GM23338 (cell line): Measurements from ENCODE around the gene TEX14. TPM values are rescaled to one million over a fixed set of nuclear protein-coding genes. Genes with fewer than 3 reads are reported as not detected.

ENCODE experiments used
- ATAC-seq: fragments of 200-7000 bp; cut with Tn5 transposase; 3 replicates; pipeline ENCODE4 v1.9.1; 2020
- DNase-seq: peaks from one replicate; pipeline ENCODE4 v3.0.0-alpha.2; 2015; ENCODE audit warnings: low spot score
- H2AFZ ChIP-seq: fragments of 200-600 bp; sonication (generic); 2 replicates; pipeline ENCODE4 v1.8.0; 2016; ENCODE audit warnings: antibody characterized with exemption, mild to moderate bottlenecking, moderate library complexity
- H3F3A ChIP-seq: fragments of 200-600 bp; sonication (generic); replicated peaks from 2 replicates; pipeline ENCODE4 v1.8.0; 2017; ENCODE audit warnings: antibody characterized with exemption, mixed run types, low read depth
- H3K27ac ChIP-seq: fragments of 200-600 bp; sonication (generic); 2 replicates; pipeline ENCODE4 v1.6.1; 2016; ENCODE audit warnings: low read depth
- H3K27me3 ChIP-seq: fragments of 200-600 bp; sonication (generic); 2 replicates; pipeline ENCODE4 v1.8.0; 2016; ENCODE audit warnings: mild to moderate bottlenecking, mixed run types, moderate library complexity; ENCODE audit not compliant: insufficient read depth
- H3K36me3 ChIP-seq: fragments of 200-600 bp; sonication (generic); 2 replicates; pipeline ENCODE4 v1.8.0; 2016; ENCODE audit warnings: mild to moderate bottlenecking; ENCODE audit not compliant: insufficient read depth
- H3K4me1 ChIP-seq: fragments of 200-600 bp; sonication (generic); 2 replicates; pipeline ENCODE4 v1.8.0; 2016; ENCODE audit warnings: mild to moderate bottlenecking, moderate library complexity; ENCODE audit not compliant: insufficient read depth
- H3K4me2 ChIP-seq: fragments of 200-600 bp; sonication (generic); 2 replicates; pipeline ENCODE4 v1.7.1; 2017; ENCODE audit warnings: mixed run types
- H3K4me3 ChIP-seq: fragments of 200-600 bp; sonication (generic); 2 replicates; pipeline ENCODE4 v1.6.1; 2016; ENCODE audit warnings: mixed run types
- H3K79me2 ChIP-seq: fragments of 200-600 bp; sonication (generic); replicated peaks from 2 replicates; pipeline ENCODE4 v1.8.0; 2017; ENCODE audit warnings: mild to moderate bottlenecking; ENCODE audit not compliant: insufficient read depth
- H3K9me2 ChIP-seq: fragments of 200-600 bp; sonication (generic); 2 replicates; pipeline ENCODE4 v1.8.0; 2017; ENCODE audit not compliant: insufficient read depth
- H4K20me1 ChIP-seq: fragments of 200-600 bp; sonication (generic); replicated peaks from 2 replicates; pipeline ENCODE4 v1.8.0; 2017; ENCODE audit warnings: mild to moderate bottlenecking; ENCODE audit not compliant: insufficient read depth
- H3K27ac Mint-ChIP-seq: 2 replicates; pipeline ENCODE4 v1.8.0; 2020; ENCODE audit warnings: inconsistent platforms, mild to moderate bottlenecking, moderate library complexity, mixed read lengths
- H3K27me3 Mint-ChIP-seq: 3 replicates; pipeline ENCODE4 v1.8.0; 2022; ENCODE audit warnings: low read depth, mild to moderate bottlenecking, moderate library complexity, mixed read lengths, inconsistent platforms; ENCODE audit not compliant: insufficient read depth, poor library complexity
- H3K36me3 Mint-ChIP-seq: 3 replicates; pipeline ENCODE4 v1.8.0; 2021; ENCODE audit warnings: low read depth, mild to moderate bottlenecking, inconsistent platforms, moderate library complexity, mixed read lengths
- H3K4me1 Mint-ChIP-seq: 3 replicates; pipeline ENCODE4 v1.8.0; 2020; ENCODE audit warnings: mild to moderate bottlenecking, inconsistent platforms, mixed read lengths
- H3K4me3 Mint-ChIP-seq: 3 replicates; pipeline ENCODE4 v1.8.0; 2021; ENCODE audit warnings: moderate library complexity, mild to moderate bottlenecking, inconsistent platforms, mixed read lengths
- H3K9me3 Mint-ChIP-seq: 3 replicates; pipeline ENCODE4 v1.8.0; 2020; ENCODE audit warnings: moderate library complexity, mild to moderate bottlenecking, inconsistent platforms, mixed read lengths
- CREB1 ChIP-seq: fragments of 250-450 bp; sonication (Bioruptor Pico); IDR thresholded peaks from 2 replicates; pipeline ENCODE4 v1.5.0; 2020; ENCODE audit warnings: low read depth, mild to moderate bottlenecking, moderate library complexity
- EZH2 ChIP-seq: fragments of 200-600 bp; sonication (generic); IDR thresholded peaks from one replicate; pipeline ENCODE4 v1.8.0; 2017; ENCODE audit warnings: antibody characterized with exemption, mild to moderate bottlenecking, low read depth; ENCODE audit not compliant: unreplicated experiment
- EZH2phosphoT487 ChIP-seq: fragments of 200-600 bp; sonication (generic); IDR thresholded peaks from one replicate; pipeline ENCODE4 v1.8.1; 2018; ENCODE audit warnings: antibody characterized with exemption; ENCODE audit not compliant: unreplicated experiment
- JUNB ChIP-seq: IDR thresholded peaks from one replicate; pipeline ENCODE4 v1.6.1; 2016; ENCODE audit warnings: antibody characterized with exemption; ENCODE audit not compliant: unreplicated experiment
- NANOG ChIP-seq: IDR thresholded peaks from 2 replicates; pipeline ENCODE4 v1.6.1; 2016; ENCODE audit warnings: antibody characterized with exemption, borderline replicate concordance
- POLR2AphosphoS5 ChIP-seq: IDR thresholded peaks from 2 replicates; pipeline ENCODE4 v1.6.1; 2016; ENCODE audit warnings: antibody characterized with exemption, low read depth
- STAT1 ChIP-seq: IDR thresholded peaks from one replicate; pipeline ENCODE4 v1.6.1; 2016; ENCODE audit warnings: antibody characterized with exemption; ENCODE audit not compliant: unreplicated experiment
- ZNF114 ChIP-seq: fragments of 250-450 bp; sonication (Bioruptor Pico); IDR thresholded peaks from 2 replicates; pipeline ENCODE4 v1.5.0; 2020; ENCODE audit warnings: mild to moderate bottlenecking, moderate library complexity
- ZNF331 ChIP-seq: fragments of 250-450 bp; sonication (Bioruptor Pico); IDR thresholded peaks from 2 replicates; pipeline ENCODE4 v1.5.0; 2020; ENCODE audit warnings: low read depth, mild to moderate bottlenecking, moderate library complexity
- polyA plus RNA-seq: library from polyadenylated mRNA; unstranded; fragments of >200 nt; fragmentation: Nextera tagmentation; extraction: Ambion mirVana; gene quantifications from 2 replicates; pipeline ENCODE4 v1.2.1, GENCODE V29; 2016
- total RNA-seq: library from RNA; depleted of rRNA; stranded (reverse); fragments of >200 nt; shearing (Covaris generic); gene quantifications from 2 replicates; pipeline ENCODE4 v1.2.3, GENCODE V29; 2014
- TF ChIP-seq, protein P1 (sequence below), 2 experiments: fragments of 200-600 bp in 1 of 2; sonication (generic) in 1 of 2; conservative IDR thresholded peaks; 2 replicates each; pipeline versions ENCODE4 v1.5.1 to v1.6.1; 2016 to 2017; ENCODE audit warnings: antibody characterized with exemption in 2 of 2, low read depth in 2 of 2, mild to moderate bottlenecking in 2 of 2, moderate library complexity in 1 of 2
- TF ChIP-seq, protein P2 (sequence below): IDR thresholded peaks from 2 replicates; pipeline ENCODE4 v1.6.1; 2016; ENCODE audit warnings: antibody characterized with exemption
- TF ChIP-seq, protein P3 (sequence below): fragments of 250-450 bp; sonication (Bioruptor Pico); IDR thresholded peaks from 2 replicates; pipeline ENCODE4 v1.5.0; 2020; ENCODE audit warnings: mild to moderate bottlenecking, moderate library complexity
- TF ChIP-seq, protein P4 (sequence below): IDR thresholded peaks from one replicate; pipeline ENCODE4 v1.6.1; 2018; ENCODE audit warnings: antibody characterized with exemption; ENCODE audit not compliant: unreplicated experiment

The TEX14 gene
- total and polyA plus RNA-seq, 2 experiments from 2014 or later: 0.80 to 2.6 TPM

DNA sequence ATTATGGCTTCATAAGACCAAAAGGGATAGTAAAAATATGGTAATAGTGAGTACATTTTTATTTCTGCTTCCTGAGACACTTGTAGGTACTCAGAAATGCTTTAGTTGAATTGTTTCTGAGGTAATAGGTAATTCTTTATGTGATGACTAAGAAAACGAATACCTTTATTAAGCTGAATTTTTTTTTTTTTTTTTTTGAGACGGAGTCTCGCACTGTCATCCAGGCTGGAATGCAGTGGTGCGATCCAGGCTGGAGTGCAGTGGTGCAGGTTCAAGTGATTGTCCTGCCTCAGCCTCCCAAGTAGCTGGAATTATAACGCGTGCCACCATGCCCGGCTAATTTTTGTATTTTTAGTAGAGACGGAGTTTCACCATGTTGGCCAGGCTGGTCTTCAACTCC, 2.5 kb upstream of the TEX14 start:
- no peak overlapping the region for H3K27ac ChIP-seq
- DNase-seq (no peak), ATAC-seq (no peak)
- H3K27me3 Mint-ChIP-seq: peaks cover 6% of the 10 kb centered on the region
- H3K36me3 ChIP-seq: no peaks in the 10 kb centered on the region
- no peak overlapping the region for H3K4me3 Mint-ChIP-seq
- peaks cover 7% of the 10 kb centered on the region for H3K4me1 Mint-ChIP-seq
- H3K4me2 ChIP-seq: no peak overlapping the region
- H2AFZ ChIP-seq: no peak overlapping the region
- peaks cover 3% of the 10 kb centered on the region; the same call in 1 of the 2 replicates for H3K4me1 ChIP-seq
- H3F3A ChIP-seq: 0 out of 2 replicates have a peak, but pooled peaks cover 3% of the 10 kb centered on the region
- no peak overlapping the region for H3K27ac Mint-ChIP-seq
- no peaks in the 10 kb centered on the region for H3K9me2 ChIP-seq
- no peak overlapping the region for H3K4me3 ChIP-seq
- no peaks in the 10 kb centered on the region for H3K9me3 Mint-ChIP-seq
- no peak for TF ChIP-seq ZNF114 (CRISPR knock-in tag)
- TF ChIP-seq, protein P1, sequence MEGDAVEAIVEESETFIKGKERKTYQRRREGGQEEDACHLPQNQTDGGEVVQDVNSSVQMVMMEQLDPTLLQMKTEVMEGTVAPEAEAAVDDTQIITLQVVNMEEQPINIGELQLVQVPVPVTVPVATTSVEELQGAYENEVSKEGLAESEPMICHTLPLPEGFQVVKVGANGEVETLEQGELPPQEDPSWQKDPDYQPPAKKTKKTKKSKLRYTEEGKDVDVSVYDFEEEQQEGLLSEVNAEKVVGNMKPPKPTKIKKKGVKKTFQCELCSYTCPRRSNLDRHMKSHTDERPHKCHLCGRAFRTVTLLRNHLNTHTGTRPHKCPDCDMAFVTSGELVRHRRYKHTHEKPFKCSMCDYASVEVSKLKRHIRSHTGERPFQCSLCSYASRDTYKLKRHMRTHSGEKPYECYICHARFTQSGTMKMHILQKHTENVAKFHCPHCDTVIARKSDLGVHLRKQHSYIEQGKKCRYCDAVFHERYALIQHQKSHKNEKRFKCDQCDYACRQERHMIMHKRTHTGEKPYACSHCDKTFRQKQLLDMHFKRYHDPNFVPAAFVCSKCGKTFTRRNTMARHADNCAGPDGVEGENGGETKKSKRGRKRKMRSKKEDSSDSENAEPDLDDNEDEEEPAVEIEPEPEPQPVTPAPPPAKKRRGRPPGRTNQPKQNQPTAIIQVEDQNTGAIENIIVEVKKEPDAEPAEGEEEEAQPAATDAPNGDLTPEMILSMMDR (conservative IDR thresholded peaks at IDR 0.05; ENCODE audit: low read depth in 2 of 2): no peak
- TF ChIP-seq EZH2phosphoT487: no peak
- TF ChIP-seq, protein P2, sequence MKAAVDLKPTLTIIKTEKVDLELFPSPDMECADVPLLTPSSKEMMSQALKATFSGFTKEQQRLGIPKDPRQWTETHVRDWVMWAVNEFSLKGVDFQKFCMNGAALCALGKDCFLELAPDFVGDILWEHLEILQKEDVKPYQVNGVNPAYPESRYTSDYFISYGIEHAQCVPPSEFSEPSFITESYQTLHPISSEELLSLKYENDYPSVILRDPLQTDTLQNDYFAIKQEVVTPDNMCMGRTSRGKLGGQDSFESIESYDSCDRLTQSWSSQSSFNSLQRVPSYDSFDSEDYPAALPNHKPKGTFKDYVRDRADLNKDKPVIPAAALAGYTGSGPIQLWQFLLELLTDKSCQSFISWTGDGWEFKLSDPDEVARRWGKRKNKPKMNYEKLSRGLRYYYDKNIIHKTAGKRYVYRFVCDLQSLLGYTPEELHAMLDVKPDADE: no peak
- TF ChIP-seq, protein P3, sequence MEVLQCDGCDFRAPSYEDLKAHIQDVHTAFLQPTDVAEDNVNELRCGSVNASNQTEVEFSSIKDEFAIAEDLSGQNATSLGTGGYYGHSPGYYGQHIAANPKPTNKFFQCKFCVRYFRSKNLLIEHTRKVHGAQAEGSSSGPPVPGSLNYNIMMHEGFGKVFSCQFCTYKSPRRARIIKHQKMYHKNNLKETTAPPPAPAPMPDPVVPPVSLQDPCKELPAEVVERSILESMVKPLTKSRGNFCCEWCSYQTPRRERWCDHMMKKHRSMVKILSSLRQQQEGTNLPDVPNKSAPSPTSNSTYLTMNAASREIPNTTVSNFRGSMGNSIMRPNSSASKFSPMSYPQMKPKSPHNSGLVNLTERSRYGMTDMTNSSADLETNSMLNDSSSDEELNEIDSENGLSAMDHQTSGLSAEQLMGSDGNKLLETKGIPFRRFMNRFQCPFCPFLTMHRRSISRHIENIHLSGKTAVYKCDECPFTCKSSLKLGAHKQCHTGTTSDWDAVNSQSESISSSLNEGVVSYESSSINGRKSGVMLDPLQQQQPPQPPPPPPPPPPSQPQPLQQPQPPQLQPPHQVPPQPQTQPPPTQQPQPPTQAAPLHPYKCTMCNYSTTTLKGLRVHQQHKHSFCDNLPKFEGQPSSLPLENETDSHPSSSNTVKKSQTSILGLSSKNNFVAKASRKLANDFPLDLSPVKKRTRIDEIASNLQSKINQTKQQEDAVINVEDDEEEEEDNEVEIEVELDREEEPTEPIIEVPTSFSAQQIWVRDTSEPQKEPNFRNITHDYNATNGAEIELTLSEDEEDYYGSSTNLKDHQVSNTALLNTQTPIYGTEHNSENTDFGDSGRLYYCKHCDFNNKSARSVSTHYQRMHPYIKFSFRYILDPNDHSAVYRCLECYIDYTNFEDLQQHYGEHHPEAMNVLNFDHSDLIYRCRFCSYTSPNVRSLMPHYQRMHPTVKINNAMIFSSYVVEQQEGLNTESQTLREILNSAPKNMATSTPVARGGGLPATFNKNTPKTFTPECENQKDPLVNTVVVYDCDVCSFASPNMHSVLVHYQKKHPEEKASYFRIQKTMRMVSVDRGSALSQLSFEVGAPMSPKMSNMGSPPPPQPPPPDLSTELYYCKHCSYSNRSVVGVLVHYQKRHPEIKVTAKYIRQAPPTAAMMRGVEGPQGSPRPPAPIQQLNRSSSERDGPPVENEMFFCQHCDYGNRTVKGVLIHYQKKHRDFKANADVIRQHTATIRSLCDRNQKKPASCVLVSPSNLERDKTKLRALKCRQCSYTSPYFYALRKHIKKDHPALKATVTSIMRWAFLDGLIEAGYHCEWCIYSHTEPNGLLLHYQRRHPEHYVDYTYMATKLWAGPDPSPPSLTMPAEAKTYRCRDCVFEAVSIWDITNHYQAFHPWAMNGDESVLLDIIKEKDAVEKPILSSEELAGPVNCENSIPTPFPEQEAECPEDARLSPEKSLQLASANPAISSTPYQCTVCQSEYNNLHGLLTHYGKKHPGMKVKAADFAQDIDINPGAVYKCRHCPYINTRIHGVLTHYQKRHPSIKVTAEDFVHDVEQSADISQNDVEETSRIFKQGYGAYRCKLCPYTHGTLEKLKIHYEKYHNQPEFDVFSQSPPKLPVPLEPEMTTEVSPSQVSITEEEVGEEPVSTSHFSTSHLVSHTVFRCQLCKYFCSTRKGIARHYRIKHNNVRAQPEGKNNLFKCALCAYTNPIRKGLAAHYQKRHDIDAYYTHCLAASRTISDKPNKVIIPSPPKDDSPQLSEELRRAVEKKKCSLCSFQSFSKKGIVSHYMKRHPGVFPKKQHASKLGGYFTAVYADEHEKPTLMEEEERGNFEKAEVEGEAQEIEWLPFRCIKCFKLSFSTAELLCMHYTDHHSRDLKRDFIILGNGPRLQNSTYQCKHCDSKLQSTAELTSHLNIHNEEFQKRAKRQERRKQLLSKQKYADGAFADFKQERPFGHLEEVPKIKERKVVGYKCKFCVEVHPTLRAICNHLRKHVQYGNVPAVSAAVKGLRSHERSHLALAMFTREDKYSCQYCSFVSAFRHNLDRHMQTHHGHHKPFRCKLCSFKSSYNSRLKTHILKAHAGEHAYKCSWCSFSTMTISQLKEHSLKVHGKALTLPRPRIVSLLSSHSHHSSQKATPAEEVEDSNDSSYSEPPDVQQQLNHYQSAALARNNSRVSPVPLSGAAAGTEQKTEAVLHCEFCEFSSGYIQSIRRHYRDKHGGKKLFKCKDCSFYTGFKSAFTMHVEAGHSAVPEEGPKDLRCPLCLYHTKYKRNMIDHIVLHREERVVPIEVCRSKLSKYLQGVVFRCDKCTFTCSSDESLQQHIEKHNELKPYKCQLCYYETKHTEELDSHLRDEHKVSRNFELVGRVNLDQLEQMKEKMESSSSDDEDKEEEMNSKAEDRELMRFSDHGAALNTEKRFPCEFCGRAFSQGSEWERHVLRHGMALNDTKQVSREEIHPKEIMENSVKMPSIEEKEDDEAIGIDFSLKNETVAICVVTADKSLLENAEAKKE (CRISPR knock-in tag): no peak
- TF ChIP-seq EZH2: no peak
- no peak for TF ChIP-seq NANOG
- TF ChIP-seq JUNB: no peak
- TF ChIP-seq POLR2AphosphoS5: no peak
- TF ChIP-seq STAT1: no peak
- no peak for TF ChIP-seq ZNF331 (CRISPR knock-in tag)
- TF ChIP-seq, protein P4, sequence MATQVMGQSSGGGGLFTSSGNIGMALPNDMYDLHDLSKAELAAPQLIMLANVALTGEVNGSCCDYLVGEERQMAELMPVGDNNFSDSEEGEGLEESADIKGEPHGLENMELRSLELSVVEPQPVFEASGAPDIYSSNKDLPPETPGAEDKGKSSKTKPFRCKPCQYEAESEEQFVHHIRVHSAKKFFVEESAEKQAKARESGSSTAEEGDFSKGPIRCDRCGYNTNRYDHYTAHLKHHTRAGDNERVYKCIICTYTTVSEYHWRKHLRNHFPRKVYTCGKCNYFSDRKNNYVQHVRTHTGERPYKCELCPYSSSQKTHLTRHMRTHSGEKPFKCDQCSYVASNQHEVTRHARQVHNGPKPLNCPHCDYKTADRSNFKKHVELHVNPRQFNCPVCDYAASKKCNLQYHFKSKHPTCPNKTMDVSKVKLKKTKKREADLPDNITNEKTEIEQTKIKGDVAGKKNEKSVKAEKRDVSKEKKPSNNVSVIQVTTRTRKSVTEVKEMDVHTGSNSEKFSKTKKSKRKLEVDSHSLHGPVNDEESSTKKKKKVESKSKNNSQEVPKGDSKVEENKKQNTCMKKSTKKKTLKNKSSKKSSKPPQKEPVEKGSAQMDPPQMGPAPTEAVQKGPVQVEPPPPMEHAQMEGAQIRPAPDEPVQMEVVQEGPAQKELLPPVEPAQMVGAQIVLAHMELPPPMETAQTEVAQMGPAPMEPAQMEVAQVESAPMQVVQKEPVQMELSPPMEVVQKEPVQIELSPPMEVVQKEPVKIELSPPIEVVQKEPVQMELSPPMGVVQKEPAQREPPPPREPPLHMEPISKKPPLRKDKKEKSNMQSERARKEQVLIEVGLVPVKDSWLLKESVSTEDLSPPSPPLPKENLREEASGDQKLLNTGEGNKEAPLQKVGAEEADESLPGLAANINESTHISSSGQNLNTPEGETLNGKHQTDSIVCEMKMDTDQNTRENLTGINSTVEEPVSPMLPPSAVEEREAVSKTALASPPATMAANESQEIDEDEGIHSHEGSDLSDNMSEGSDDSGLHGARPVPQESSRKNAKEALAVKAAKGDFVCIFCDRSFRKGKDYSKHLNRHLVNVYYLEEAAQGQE: no peak
- no peak for TF ChIP-seq CREB1 (CRISPR knock-in tag)
- H4K20me1 ChIP-seq: no peaks in the 10 kb centered on the region
- no peaks in the 10 kb centered on the region for H3K27me3 ChIP-seq
- peaks cover under 1% of the 10 kb centered on the region; the same call in 2 of the 3 replicates for H3K36me3 Mint-ChIP-seq
- H3K79me2 ChIP-seq: no peaks in the 10 kb centered on the region
